ENCODE data around the gene SLC7A10. TPM values are rescaled to one million over a fixed set of nuclear protein-coding genes. Genes with fewer than 3 reads are reported as not detected.

The SLC7A10 gene
- total RNA-seq, 6 experiments from 2014 or later: not detected

DNA sequence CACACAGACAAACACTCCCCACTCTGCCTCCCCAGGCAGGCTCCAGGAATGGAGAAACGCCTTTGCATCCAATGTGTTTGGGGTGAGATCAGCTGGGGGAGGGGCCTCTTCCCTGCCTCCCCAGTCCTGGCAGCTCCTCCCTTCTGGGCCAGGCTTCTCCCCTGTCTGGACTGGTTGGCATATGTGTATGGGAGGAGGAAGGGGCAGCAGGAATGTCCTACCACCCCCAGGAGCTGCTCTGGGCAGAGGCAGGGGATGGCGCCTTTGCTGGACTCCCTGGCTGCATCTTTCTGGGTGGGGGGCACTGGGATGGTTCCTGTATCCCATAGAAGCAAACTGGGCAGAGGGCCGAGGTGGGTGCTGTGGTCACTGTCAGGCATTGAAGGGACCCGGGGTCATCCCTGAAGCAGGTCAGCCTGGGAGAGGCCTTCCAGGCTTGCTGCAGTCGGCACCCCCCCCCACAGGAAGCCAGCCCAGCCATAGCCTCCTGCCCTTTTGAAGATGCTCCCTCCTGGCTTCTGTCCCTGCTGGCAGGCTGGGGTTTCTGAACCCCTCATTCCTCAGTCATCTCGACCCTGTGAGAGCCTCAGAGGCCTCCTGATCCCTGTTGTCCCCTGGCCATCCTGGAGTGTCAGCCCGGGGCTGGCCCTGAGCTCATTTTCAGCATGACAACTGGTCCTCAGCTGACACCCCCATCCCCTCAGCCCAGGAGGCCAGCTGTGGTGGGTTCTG, 21.2 kb upstream of the SLC7A10 start:
- no peak for DNase-seq
- no peaks in the 10 kb centered on the region for H3K4me1 Mint-ChIP-seq (ENCODE audit: low read depth)
- H3K9me3 Mint-ChIP-seq: no peaks in the 10 kb centered on the region
- TF ChIP-seq, protein P1, sequence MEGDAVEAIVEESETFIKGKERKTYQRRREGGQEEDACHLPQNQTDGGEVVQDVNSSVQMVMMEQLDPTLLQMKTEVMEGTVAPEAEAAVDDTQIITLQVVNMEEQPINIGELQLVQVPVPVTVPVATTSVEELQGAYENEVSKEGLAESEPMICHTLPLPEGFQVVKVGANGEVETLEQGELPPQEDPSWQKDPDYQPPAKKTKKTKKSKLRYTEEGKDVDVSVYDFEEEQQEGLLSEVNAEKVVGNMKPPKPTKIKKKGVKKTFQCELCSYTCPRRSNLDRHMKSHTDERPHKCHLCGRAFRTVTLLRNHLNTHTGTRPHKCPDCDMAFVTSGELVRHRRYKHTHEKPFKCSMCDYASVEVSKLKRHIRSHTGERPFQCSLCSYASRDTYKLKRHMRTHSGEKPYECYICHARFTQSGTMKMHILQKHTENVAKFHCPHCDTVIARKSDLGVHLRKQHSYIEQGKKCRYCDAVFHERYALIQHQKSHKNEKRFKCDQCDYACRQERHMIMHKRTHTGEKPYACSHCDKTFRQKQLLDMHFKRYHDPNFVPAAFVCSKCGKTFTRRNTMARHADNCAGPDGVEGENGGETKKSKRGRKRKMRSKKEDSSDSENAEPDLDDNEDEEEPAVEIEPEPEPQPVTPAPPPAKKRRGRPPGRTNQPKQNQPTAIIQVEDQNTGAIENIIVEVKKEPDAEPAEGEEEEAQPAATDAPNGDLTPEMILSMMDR (IDR thresholded peaks at IDR 0.05): no peak
- peaks cover 3% of the 10 kb centered on the region for H3K27me3 Mint-ChIP-seq (ENCODE audit: insufficient read depth)
- H3K27ac Mint-ChIP-seq: no peak overlapping the region
- H3K36me3 Mint-ChIP-seq (ENCODE audit: low read depth): no peaks in the 10 kb centered on the region
- H3K4me3 Mint-ChIP-seq: no peak overlapping the region

DNA sequence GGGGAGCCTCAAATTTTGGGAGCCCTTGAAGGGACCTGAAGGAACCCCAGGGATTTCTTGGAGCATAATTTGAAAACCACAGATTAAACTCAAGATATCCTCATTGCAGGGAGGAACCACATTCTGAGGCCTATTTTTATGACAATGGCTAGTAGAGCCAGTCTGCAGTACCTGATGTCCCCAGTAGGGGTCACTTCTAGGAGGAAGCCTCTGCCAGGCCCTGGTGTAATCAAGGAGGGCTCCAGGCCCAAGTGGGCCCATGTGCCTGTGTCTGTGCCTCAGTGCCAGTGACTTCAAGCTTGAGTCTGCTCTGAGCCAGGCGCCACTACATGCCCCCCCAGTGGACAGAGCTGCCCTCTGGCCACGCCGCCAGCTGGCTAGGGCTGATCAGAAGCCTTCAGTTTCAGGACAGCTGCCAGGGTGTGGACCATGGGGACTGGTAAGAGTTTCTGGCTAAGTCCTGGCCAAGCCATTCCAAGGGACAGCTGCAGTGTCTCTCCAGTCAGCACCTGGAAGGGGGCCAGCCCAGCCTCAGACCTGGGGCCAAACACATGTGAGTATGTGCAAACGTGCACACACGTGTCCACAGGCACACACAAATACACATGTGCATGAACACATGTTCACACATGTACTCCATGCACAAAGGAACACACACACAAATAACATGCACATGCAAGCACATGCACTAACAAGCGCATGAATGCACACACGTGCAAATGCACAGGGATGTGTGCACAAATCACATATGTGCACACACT, 20.5 kb upstream of the SLC7A10 start:
- H3K4me1 Mint-ChIP-seq (ENCODE audit: low read depth): no peaks in the 10 kb centered on the region
- DNase-seq: no peak
- TF ChIP-seq, protein P1 (IDR thresholded peaks at IDR 0.05): peak; percentile 83
- no peak overlapping the region for H3K4me3 Mint-ChIP-seq
- no peaks in the 10 kb centered on the region for H3K36me3 Mint-ChIP-seq (ENCODE audit: low read depth)
- H3K9me3 Mint-ChIP-seq: no peaks in the 10 kb centered on the region
- H3K27me3 Mint-ChIP-seq (ENCODE audit: insufficient read depth): peaks cover 3% of the 10 kb centered on the region
- no peak overlapping the region for H3K27ac Mint-ChIP-seq

DNA sequence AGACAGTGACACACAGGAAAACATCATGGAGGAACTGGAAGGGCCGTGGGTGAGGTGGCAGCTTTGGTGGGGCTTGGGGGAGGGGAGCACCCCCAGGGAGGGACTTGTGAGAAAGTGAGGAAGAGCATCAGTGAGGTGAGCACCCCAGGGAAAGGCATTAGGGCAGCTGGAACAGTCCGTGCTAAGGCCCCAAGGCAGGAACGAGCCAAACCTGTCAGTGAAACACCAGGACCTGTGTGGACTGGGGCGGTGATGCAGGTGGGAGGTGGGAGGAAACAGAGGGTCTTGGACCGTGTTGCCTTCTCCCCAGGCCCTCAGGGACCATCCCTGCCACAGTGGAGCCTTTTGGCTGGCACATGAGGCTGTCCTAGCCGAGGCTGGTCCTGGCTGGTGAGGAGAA, 17.3 kb upstream of the SLC7A10 start:
- no peak for DNase-seq
- no peaks in the 10 kb centered on the region for H3K4me1 Mint-ChIP-seq (ENCODE audit: low read depth)
- H3K36me3 Mint-ChIP-seq (ENCODE audit: low read depth): no peaks in the 10 kb centered on the region
- TF ChIP-seq, protein P1 (IDR thresholded peaks at IDR 0.05): no peak
- peaks cover 12% of the 10 kb centered on the region for H3K27me3 Mint-ChIP-seq (ENCODE audit: insufficient read depth)
- no peaks in the 10 kb centered on the region for H3K9me3 Mint-ChIP-seq
- H3K27ac Mint-ChIP-seq: no peak overlapping the region
- no peak overlapping the region for H3K4me3 Mint-ChIP-seq

DNA sequence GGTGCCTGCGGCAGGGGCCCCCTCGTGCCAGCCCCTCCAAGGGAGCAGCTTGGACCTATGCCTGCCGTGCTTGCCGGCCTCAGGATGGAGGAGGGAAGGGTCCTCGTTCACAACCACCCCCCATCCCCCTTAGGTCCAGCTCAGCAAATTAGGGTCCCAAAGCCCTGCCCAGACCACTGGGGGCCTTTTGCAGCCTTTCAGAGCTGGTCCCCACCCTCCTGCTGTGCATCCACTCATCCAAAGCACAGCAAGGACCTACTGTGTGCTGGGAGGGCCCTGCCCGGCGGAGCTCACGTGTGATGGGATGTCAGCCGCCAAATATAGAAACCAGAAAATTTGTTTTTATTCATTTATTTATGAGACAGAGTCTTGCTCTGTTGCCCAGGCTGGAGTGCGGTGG, 16.5 kb upstream of the SLC7A10 start:
- no peak for DNase-seq
- Mint-ChIP-seq H3K4me3 (no peak overlapping the region), H3K27ac (no peak overlapping the region), H3K36me3 (ENCODE audit: low read depth) (no peaks in the 10 kb centered on the region), H3K27me3 (ENCODE audit: insufficient read depth) (peaks cover 16% of the 10 kb centered on the region), H3K9me3 (no peaks in the 10 kb centered on the region), H3K4me1 (ENCODE audit: low read depth) (no peaks in the 10 kb centered on the region)
- TF ChIP-seq, protein P1 (IDR thresholded peaks at IDR 0.05): no peak

DNA sequence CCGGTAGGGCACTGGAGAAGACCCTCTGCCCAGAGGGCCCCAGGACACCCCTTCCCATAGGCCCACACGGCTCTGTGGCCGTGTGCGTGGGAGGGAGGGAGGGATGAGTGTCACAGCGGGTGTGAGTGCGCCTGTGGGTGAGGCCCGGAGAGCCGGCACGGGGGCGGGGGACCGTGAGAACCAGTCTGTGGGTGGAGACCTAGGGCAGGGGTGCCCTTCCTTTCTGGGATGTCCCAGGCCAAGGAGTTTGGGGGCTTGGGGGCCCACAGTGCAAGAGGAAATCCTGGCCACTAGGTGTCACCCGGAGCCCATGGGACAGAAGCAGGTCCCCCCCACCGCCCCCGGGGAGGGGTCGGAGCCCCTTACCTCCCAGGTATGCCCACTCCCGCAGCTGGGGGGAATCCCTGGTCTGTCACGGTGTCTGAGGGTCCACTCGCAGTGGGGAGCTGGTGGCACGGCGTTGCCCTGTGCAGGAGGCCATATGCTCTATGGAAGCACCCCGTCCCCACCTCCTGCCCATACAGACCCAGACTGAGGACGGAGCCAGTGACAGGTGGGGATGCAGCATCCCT, 16.0 kb upstream of the SLC7A10 start:
- no peak overlapping the region for H3K4me3 Mint-ChIP-seq
- TF ChIP-seq, protein P1 (IDR thresholded peaks at IDR 0.05): peak; percentile 81
- peaks cover 16% of the 10 kb centered on the region for H3K27me3 Mint-ChIP-seq (ENCODE audit: insufficient read depth)
- H3K27ac Mint-ChIP-seq: no peak overlapping the region
- no peaks in the 10 kb centered on the region for H3K36me3 Mint-ChIP-seq (ENCODE audit: low read depth)
- H3K9me3 Mint-ChIP-seq: no peaks in the 10 kb centered on the region
- no peaks in the 10 kb centered on the region for H3K4me1 Mint-ChIP-seq (ENCODE audit: low read depth)
- DNase-seq: no peak
